A673 (cell line): ENCODE data around the gene TBC1D25.

Experiments used
- EZH2 ChIP-seq: fragments of 200-600 bp; sonication (generic); IDR thresholded peaks from 2 replicates; pipeline ENCODE4 v1.6.1; 2017; ENCODE audit warnings: borderline replicate concordance, low read depth, mild to moderate bottlenecking, mixed read lengths, antibody characterized with exemption, low read length; ENCODE audit not compliant: poor library complexity, severe bottlenecking
- TF ChIP-seq, protein P1 (sequence below): fragments of 300-800, 200-600 bp; sonication (generic); conservative IDR thresholded peaks from 2 replicates; pipeline ENCODE4 v1.5.1; 2017; ENCODE audit warnings: low read depth, mild to moderate bottlenecking, antibody characterized with exemption, low read length, moderate library complexity, mixed read lengths

DNA sequence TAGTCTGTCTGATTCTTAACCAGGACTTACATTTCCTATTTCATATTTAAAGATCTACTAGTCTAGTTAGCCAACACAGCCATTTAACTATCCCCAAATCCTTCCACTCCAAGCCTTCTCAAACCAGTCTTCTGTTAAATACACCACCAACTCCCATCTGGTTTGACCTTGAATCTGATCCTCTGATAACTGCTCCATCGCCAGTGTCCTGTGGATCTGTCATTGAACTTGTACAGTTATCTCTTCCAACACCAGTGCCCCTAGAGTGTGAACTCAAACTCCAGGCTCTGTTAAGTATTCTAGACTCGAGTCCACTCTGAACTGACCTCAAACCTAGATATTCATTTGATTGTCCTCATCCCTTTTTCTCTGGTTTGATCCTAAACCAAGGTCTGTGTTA lies 72.2 kb downstream of the TBC1D25 start:
- TF ChIP-seq, protein P1, sequence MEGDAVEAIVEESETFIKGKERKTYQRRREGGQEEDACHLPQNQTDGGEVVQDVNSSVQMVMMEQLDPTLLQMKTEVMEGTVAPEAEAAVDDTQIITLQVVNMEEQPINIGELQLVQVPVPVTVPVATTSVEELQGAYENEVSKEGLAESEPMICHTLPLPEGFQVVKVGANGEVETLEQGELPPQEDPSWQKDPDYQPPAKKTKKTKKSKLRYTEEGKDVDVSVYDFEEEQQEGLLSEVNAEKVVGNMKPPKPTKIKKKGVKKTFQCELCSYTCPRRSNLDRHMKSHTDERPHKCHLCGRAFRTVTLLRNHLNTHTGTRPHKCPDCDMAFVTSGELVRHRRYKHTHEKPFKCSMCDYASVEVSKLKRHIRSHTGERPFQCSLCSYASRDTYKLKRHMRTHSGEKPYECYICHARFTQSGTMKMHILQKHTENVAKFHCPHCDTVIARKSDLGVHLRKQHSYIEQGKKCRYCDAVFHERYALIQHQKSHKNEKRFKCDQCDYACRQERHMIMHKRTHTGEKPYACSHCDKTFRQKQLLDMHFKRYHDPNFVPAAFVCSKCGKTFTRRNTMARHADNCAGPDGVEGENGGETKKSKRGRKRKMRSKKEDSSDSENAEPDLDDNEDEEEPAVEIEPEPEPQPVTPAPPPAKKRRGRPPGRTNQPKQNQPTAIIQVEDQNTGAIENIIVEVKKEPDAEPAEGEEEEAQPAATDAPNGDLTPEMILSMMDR: no peak
- no peak for TF ChIP-seq EZH2
